ENCODE results near the gene FUT3. TPM values are rescaled to one million over a fixed set of nuclear protein-coding genes. Genes with fewer than 3 reads are reported as not detected.

Gene FUT3
- total and polyA plus RNA-seq, 2 of the 4 experiments (the other 2 are of a cell fraction) = not detected

DNA sequence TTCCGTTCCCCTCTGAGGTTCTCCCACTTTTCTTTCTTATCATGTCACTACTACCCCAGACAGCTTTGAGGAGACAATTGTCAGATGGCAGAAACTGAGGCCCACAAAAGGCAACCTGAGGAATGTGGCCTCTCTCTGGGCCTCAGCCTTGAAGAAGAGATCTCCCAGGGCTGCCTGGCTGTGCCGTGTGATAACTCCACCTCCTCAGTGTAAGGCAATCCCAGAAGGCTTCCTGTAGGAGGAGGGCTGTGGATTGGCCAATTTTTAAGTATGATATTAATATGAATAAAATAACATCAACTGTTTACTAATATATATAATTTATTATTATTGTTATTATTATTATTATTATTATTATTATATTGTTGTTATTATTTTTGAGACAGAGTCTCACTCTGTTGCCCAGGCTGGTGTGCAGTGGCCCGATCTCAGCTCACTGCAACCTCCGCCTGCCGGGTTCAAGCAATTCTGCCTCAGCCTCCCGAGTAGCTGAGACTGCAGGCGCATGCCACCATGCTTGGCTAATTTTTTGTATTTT is 55.8 kb downstream of the FUT3 start:
- no peak for TF ChIP-seq MXI1 (IDR thresholded peaks at IDR 0.05; ENCODE audit: borderline replicate concordance, low read depth, low read length)
- TF ChIP-seq NFE2L2 (IDR thresholded peaks at IDR 0.05; ENCODE audit: low read depth, low read length) = no peak
- TF ChIP-seq RCOR1 (IDR thresholded peaks at IDR 0.05; ENCODE audit: insufficient replicate concordance, low read length) = no peak
- TF ChIP-seq MAZ (IDR thresholded peaks at IDR 0.05; ENCODE audit: borderline replicate concordance, low read depth, low read length) = no peak
- no peak for TF ChIP-seq CHD1 (IDR thresholded peaks at IDR 0.05; ENCODE audit: low read depth, low read length)
- no peak for TF ChIP-seq MAFK (IDR thresholded peaks at IDR 0.05; ENCODE audit: low read depth, low read length)
- TF ChIP-seq SMC3 (IDR thresholded peaks at IDR 0.05; ENCODE audit: low read depth, low read length) = no peak
- no peak for TF ChIP-seq BHLHE40 (IDR thresholded peaks at IDR 0.05; ENCODE audit: low read depth, low read length)
- TF ChIP-seq POLR2A (IDR thresholded peaks at IDR 0.05; ENCODE audit: low read depth, low read length) = no peak
- no peak for TF ChIP-seq CEBPB (IDR thresholded peaks at IDR 0.05; ENCODE audit: low read depth, low read length)
- TF ChIP-seq, protein P1, sequence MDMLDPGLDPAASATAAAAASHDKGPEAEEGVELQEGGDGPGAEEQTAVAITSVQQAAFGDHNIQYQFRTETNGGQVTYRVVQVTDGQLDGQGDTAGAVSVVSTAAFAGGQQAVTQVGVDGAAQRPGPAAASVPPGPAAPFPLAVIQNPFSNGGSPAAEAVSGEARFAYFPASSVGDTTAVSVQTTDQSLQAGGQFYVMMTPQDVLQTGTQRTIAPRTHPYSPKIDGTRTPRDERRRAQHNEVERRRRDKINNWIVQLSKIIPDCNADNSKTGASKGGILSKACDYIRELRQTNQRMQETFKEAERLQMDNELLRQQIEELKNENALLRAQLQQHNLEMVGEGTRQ (IDR thresholded peaks at IDR 0.05; ENCODE audit: low read depth, low read length) = no peak
- TF ChIP-seq, protein P2, sequence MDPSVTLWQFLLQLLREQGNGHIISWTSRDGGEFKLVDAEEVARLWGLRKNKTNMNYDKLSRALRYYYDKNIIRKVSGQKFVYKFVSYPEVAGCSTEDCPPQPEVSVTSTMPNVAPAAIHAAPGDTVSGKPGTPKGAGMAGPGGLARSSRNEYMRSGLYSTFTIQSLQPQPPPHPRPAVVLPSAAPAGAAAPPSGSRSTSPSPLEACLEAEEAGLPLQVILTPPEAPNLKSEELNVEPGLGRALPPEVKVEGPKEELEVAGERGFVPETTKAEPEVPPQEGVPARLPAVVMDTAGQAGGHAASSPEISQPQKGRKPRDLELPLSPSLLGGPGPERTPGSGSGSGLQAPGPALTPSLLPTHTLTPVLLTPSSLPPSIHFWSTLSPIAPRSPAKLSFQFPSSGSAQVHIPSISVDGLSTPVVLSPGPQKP (IDR thresholded peaks at IDR 0.05; ENCODE audit: borderline replicate concordance, low read depth, low read length) = no peak
- TF ChIP-seq RFX5 (IDR thresholded peaks at IDR 0.05; ENCODE audit: low read depth, low read length) = no peak
- TF ChIP-seq, protein P3, sequence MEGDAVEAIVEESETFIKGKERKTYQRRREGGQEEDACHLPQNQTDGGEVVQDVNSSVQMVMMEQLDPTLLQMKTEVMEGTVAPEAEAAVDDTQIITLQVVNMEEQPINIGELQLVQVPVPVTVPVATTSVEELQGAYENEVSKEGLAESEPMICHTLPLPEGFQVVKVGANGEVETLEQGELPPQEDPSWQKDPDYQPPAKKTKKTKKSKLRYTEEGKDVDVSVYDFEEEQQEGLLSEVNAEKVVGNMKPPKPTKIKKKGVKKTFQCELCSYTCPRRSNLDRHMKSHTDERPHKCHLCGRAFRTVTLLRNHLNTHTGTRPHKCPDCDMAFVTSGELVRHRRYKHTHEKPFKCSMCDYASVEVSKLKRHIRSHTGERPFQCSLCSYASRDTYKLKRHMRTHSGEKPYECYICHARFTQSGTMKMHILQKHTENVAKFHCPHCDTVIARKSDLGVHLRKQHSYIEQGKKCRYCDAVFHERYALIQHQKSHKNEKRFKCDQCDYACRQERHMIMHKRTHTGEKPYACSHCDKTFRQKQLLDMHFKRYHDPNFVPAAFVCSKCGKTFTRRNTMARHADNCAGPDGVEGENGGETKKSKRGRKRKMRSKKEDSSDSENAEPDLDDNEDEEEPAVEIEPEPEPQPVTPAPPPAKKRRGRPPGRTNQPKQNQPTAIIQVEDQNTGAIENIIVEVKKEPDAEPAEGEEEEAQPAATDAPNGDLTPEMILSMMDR (conservative IDR thresholded peaks at IDR 0.05; ENCODE audit: low read depth, low read length) = no peak
- no peak for TF ChIP-seq RAD21 (IDR thresholded peaks at IDR 0.05; ENCODE audit: low read length)
- TF ChIP-seq FOS (IDR thresholded peaks at IDR 0.05; ENCODE audit: low read depth, low read length) = no peak
- ChIA-PET CTCF (interaction anchor here (2.6 kb wide), 1 partner anchor 8 kb away, joined by 8 read pairs; no protein-coding TSS in a partner anchor), POLR2A (ENCODE audit: unreplicated experiment) (no interaction called here)
- Histone ChIP-seq H3K14ac (replicated peaks; ENCODE audit: low read depth, low read length) (no peak overlapping the region), H3K4ac (ENCODE audit: low read depth, low read length) (no peak overlapping the region), H2AK9ac (replicated peaks; ENCODE audit: low read depth, low read length, poor library complexity) (no peak overlapping the region), H4K5ac (ENCODE audit: low read depth, low read length) (no peak overlapping the region), H3K9ac (ENCODE audit: low read depth, low read length) (no peak overlapping the region), H3K4me1 (ENCODE audit: control insufficient read depth, insufficient read depth, low read length) (no peaks in the 10 kb centered on the region; the same call in 1 of the 2 replicates), H3K9me3 (ENCODE audit: control insufficient read depth, insufficient read depth, low read length) (no peaks in the 10 kb centered on the region), H3K27me3 (ENCODE audit: control insufficient read depth, insufficient read depth, low read length) (peaks cover 11% of the 10 kb centered on the region; the same call in 1 of the 2 replicates), H4K91ac (ENCODE audit: insufficient read depth, low read depth, low read length) (no peak overlapping the region), H2AK5ac (ENCODE audit: low read depth, low read length) (no peak overlapping the region), H2BK15ac (ENCODE audit: low read depth, low read length) (no peak overlapping the region), H3K4me2 (ENCODE audit: low read depth, low read length) (no peak overlapping the region), H4K8ac (ENCODE audit: low read depth in 2 of 2, low read length in 2 of 2) (no peak overlapping the region), H2BK120ac (ENCODE audit: low read depth, low read length) (no peak overlapping the region), H3K18ac (ENCODE audit: low read depth, low read length) (no peak overlapping the region), H2AFZ (replicated peaks; ENCODE audit: low read length, poor library complexity) (no peak overlapping the region), H3K9me1 (ENCODE audit: insufficient read depth, low read length) (no peaks in the 10 kb centered on the region), H3K79me1 (ENCODE audit: low read depth in 1 of 2, low read length in 2 of 2) (no peaks in the 10 kb centered on the region; a peak in 1 of 4 replicates), H3K56ac (ENCODE audit: extremely low read depth, insufficient read depth, low read length) (no peak overlapping the region), H4K20me1 (ENCODE audit: insufficient read depth, low read length) (no peaks in the 10 kb centered on the region), H3K27ac (ENCODE audit: insufficient read depth, low read length) (no peak overlapping the region), H3K36me3 (ENCODE audit: control insufficient read depth, insufficient read depth, low read length) (no peaks in the 10 kb centered on the region), H3K4me3 (ENCODE audit: insufficient read depth, low read depth, low read length) (no peak overlapping the region), H3K23ac (ENCODE audit: low read depth, low read length) (no peak overlapping the region), H2BK20ac (ENCODE audit: low read depth, low read length) (no peak overlapping the region), H2BK5ac (ENCODE audit: low read depth, low read length, poor library complexity, severe bottlenecking) (no peak overlapping the region)
- ATAC-seq (ENCODE audit: low read depth) (no peak), DNase-seq (no peak)
- in situ Hi-C loops (cut with MboI; ENCODE audit: low sequenced_read_pairs) (no loop called here), intact Hi-C loops (cut with micrococcal nuclease) (loop anchor here (10.0 kb wide), 1 partner anchor 659 kb away; the partner anchor contains the start of gene SLC25A23), dilution Hi-C loops (cut with HindIII; ENCODE audit: low sequenced_read_pairs, unreplicated experiment) (no loop called here)
- WGBS, 2 experiments (ENCODE audit: extremely low coverage in 2 of 2, insufficient read length in 1 of 2) = 92% methylated on average over 4 of the region's 7 CpGs; no CpG with 5 or more reads in 1 of the 2 experiments
- no TSS peak for BruUV-seq (replicated peaks)
